Ascending aorta (tissue), 2 donors: ENCODE data around the gene PSD. TPM values are rescaled to one million over a fixed set of nuclear protein-coding genes. Genes with fewer than 3 reads are reported as not detected.

Experiments used
- DNase-seq, 2 donors: peaks; one replicate each; pipeline ENCODE4 v3.0.0-alpha.2; 2019; ENCODE audit warnings: low spot score in 2 of 2
- H3K27ac ChIP-seq, 2 donors: fragments of 200-600 bp; sonication (generic); one replicate each; pipeline ENCODE4 v1.5.1; 2016 to 2017; ENCODE audit warnings: mild to moderate bottlenecking in 1 of 2
- H3K27me3 ChIP-seq: fragments of 200-600 bp; sonication (generic); one replicate; pipeline ENCODE4 v1.5.1; 2017
- H3K36me3 ChIP-seq, 2 donors: fragments of 200-600 bp; sonication (generic); one replicate each; pipeline ENCODE4 v1.5.1; 2016
- H3K4me1 ChIP-seq, 2 donors: fragments of 200-600 bp; sonication (generic); one replicate each; pipeline ENCODE4 v1.5.1; 2016 to 2017; ENCODE audit warnings: mild to moderate bottlenecking in 1 of 2
- H3K4me3 ChIP-seq, 2 donors: fragments of 200-600 bp; sonication (generic); one replicate each; pipeline ENCODE4 v1.5.1; 2016 to 2017; ENCODE audit warnings: mild to moderate bottlenecking in 1 of 2
- H3K9me3 ChIP-seq, 2 donors: fragments of 200-600 bp; sonication (generic); one replicate each; pipeline ENCODE4 v1.5.1; 2016
- intact Hi-C: fragments of 100-400 bp; cut with DNase I; formaldehyde crosslinking; loops from one replicate; pipeline ENCODE4 v1.15.1; 2023
- total RNA-seq: library from RNA; depleted of rRNA; stranded (reverse); fragments of >200 nt; gene quantifications from one replicate; pipeline ENCODE4 v1.1.0, GENCODE V29; 2016
- TF ChIP-seq, protein P1 (sequence below), 3 experiments: fragments of 200-600 bp in 2 of 3; fragments of 450-650 bp in 1 of 3; sonication (generic) in 2 of 3; IDR thresholded peaks; one replicate each; pipeline ENCODE4 v1.5.1; 2016 to 2019; ENCODE audit warnings: antibody characterized with exemption in 3 of 3, mild to moderate bottlenecking in 1 of 3, moderate library complexity in 1 of 3

The PSD gene
- total RNA-seq, 1 donor from 2014 or later, result not detected

DNA sequence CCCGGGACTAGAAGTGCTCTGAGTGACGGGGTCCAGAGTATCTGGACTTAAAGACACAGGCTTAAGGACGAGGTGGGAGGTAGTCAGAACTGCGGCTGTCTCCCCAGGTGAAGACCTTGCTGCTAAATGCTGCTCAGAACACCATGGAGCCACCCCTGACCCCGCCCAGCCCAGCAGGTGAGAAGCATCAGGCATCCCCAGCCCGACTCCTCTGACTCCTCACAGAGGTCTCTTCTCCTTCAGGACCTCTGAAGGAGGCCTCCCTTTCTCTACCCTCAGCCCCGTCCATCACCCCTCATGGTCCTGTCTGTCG, 17.3 kb downstream of the PSD start:
- Histone ChIP-seq H3K27ac (no peak overlapping the region), H3K36me3 (peaks cover 18 to 37% of the 10 kb centered on the region in 2 donors), H3K4me1 (peaks cover 10 to 19% of the 10 kb centered on the region in 2 donors), H3K27me3 (no peaks in the 10 kb centered on the region), H3K4me3 (no peak overlapping the region), H3K9me3 (no peaks in the 10 kb centered on the region)
- intact Hi-C loops, result no loop called here
- no peak for DNase-seq
- TF ChIP-seq, protein P1, sequence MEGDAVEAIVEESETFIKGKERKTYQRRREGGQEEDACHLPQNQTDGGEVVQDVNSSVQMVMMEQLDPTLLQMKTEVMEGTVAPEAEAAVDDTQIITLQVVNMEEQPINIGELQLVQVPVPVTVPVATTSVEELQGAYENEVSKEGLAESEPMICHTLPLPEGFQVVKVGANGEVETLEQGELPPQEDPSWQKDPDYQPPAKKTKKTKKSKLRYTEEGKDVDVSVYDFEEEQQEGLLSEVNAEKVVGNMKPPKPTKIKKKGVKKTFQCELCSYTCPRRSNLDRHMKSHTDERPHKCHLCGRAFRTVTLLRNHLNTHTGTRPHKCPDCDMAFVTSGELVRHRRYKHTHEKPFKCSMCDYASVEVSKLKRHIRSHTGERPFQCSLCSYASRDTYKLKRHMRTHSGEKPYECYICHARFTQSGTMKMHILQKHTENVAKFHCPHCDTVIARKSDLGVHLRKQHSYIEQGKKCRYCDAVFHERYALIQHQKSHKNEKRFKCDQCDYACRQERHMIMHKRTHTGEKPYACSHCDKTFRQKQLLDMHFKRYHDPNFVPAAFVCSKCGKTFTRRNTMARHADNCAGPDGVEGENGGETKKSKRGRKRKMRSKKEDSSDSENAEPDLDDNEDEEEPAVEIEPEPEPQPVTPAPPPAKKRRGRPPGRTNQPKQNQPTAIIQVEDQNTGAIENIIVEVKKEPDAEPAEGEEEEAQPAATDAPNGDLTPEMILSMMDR (IDR thresholded peaks at IDR 0.05), result no peak

DNA sequence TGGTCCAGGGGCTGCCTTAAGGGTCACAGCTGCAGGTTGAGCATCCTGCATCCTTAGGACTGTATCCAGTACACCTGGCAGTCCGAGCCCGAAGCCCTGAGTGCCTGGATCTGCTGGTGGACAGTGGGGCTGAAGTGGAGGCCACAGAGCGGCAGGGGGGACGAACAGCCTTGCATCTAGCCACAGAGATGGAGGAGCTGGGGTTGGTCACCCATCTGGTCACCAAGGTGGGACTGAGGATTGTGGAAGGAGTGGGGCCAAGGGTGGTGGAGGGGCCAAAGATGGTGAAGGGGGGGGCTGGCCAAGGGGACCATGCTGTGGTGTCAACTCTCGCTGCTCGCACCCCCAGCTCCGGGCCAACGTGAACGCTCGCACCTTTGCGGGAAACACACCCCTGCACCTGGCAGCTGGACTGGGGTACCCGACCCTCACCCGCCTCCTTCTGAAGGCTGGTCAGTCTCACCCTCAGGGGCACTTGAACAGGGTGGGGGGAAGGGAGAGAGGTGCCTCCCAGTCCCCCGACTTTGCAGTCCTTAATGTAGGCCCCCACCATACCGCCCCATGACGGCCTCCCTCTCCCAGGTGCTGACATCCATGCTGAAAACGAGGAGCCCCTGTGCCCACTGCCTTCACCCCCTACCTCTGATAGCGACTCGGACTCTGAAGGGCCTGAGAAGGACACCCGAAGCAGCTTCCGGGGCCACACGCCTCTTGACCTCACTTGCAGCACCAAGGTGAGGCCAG, 17.8 kb downstream of the PSD start:
- TF ChIP-seq, protein P1 (IDR thresholded peaks at IDR 0.05), result no peak
- peaks cover 14 to 24% of the 10 kb centered on the region in 2 donors for H3K4me1 ChIP-seq
- peaks cover 18 to 37% of the 10 kb centered on the region in 2 donors for H3K36me3 ChIP-seq
- no peak overlapping the region for H3K27ac ChIP-seq
- no peaks in the 10 kb centered on the region for H3K9me3 ChIP-seq
- no peak for DNase-seq
- H3K4me3 ChIP-seq, result no peak overlapping the region
- intact Hi-C loops, result no loop called here
- H3K27me3 ChIP-seq, result no peaks in the 10 kb centered on the region

DNA sequence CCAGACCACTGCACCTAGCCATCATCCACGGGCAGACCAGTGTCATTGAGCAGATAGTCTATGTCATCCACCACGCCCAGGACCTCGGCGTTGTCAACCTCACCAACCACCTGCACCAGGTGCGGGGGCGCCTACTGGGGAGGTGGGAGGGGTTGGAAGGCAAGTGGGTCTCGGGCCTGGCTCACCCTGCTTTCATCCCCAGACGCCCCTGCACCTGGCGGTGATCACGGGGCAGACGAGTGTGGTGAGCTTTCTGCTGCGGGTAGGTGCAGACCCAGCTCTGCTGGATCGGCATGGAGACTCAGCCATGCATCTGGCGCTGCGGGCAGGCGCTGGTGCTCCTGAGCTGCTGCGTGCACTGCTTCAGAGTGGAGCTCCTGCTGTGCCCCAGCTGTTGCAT, 18.5 kb downstream of the PSD start:
- peak overlapping the region in 1 of 2 donors; percentile 84 for H3K27ac ChIP-seq
- peak overlapping the region; percentile 57 to 75 for H3K4me3 ChIP-seq
- no peak for DNase-seq
- H3K27me3 ChIP-seq, result no peaks in the 10 kb centered on the region
- intact Hi-C loops, result no loop called here
- TF ChIP-seq, protein P1 (IDR thresholded peaks at IDR 0.05), result no peak
- peaks cover 18 to 37% of the 10 kb centered on the region in 2 donors for H3K36me3 ChIP-seq
- H3K4me1 ChIP-seq, result peaks cover 14 to 24% of the 10 kb centered on the region in 2 donors
- H3K9me3 ChIP-seq, result no peaks in the 10 kb centered on the region

DNA sequence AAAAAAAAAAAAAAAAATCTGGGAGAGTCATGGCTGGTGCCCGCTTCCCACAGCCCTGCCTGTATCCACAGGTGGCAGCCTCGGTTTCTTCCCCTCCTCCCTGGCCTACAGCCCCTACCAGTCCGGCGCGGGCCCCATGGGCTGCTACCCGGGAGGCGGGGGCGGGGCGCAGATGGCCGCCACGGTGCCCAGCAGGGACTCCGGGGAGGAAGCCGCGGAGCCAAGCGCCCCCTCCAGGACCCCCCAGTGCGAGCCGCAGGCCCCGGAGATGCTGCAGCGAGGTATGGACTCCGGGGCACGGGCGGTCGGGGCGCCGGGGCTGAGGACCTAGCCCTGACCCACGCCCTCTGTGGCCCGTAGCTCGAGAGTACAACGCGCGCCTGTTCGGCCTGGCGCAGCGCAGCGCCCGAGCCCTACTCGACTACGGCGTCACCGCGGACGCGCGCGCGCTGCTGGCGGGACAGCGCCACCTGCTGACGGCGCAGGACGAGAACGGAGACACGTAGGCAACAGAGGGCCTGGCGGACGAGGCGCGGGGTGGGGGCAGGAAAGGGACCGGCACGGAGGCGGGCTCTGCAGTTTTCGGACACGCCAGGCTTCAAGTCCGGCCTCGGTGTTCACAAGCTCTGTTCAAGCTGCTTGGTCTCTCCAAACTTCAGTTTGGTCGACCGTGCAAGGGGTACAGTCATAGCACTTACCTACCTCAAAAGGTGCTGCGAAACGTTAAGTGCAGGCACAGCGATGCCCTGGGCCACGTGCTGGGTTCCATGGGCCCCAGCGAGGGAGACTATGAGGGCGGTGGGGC, 19.2 kb downstream of the PSD start:
- peak overlapping the region; percentile 84 to 90 for H3K27ac ChIP-seq
- DNase-seq, result peak; percentile 49 to 94
- TF ChIP-seq, protein P1 (IDR thresholded peaks at IDR 0.05), result peak; percentile 97
- intact Hi-C loops, result loop anchor here (1.0 kb wide), 2 partner anchors 21 to 170 kb away; partner anchors contain the start of gene FBXL15
- H3K36me3 ChIP-seq, result peaks cover 18 to 37% of the 10 kb centered on the region in 2 donors
- H3K4me1 ChIP-seq, result peaks cover 14 to 24% of the 10 kb centered on the region in 2 donors
- no peaks in the 10 kb centered on the region for H3K9me3 ChIP-seq
- no peaks in the 10 kb centered on the region for H3K27me3 ChIP-seq
- H3K4me3 ChIP-seq, result peak overlapping the region; percentile 57 to 75

DNA sequence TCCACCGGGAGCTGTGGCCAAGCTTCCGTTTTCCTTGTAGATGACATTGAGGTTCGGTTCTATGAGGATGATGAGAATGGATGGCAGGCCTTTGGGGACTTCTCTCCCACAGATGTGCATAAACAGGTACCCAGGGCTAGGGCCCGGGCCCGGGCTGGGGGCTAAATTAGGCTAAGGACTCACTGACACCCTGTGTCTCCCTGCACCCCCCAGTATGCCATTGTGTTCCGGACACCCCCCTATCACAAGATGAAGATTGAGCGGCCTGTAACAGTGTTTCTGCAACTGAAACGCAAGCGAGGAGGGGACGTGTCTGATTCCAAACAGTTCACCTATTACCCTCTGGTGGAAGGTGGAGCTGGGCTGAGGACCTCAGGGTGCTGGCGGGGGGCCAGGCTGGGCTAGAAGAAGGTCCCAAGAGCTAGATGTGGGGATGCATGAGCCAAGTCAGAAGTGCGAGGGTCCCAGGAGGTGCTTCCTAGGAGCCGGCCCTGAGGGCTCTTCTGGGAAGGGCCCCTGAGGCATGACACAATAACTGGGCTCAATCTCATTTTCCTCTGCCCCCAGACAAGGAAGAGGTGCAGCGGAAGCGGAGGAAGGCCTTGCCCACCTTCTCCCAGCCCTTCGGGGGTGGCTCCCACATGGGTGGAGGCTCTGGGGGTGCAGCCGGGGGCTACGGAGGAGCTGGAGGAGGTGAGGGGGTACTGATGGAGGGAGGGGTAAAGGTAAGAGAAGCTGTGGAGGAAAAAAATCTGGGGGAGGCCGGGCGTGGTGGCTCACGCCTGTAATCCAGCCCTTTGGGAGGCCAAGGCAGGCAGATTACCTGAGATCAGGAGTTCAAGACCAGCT, 20.2 kb downstream of the PSD start:
- intact Hi-C loops, result loop anchor here (1.0 kb wide), 2 partner anchors 22 to 169 kb away; partner anchors contain the start of gene FBXL15
- Histone ChIP-seq H3K36me3 (peaks cover 18 to 37% of the 10 kb centered on the region in 2 donors), H3K4me3 (peak overlapping the region; percentile 57 to 75), H3K27ac (peak overlapping the region; percentile 84 to 90), H3K9me3 (no peaks in the 10 kb centered on the region), H3K27me3 (no peaks in the 10 kb centered on the region), H3K4me1 (peaks cover 14 to 28% of the 10 kb centered on the region in 2 donors)
- TF ChIP-seq, protein P1 (IDR thresholded peaks at IDR 0.05), result no peak
- DNase-seq, result no peak
